Endothelial cell (in vitro differentiated cells): ENCODE measurements around the gene ARHGEF11. TPM values are rescaled to one million over a fixed set of nuclear protein-coding genes. Genes with fewer than 3 reads are reported as not detected.
A peak's percentile ranks its signal among the peaks of the same experiment; 100 is the strongest.

ENCODE experiments used
- DNase-seq: peaks from one replicate; pipeline ENCODE4 v3.0.0; 2021; ENCODE audit warnings: low spot score
- H3K27ac Mint-ChIP-seq: one replicate; pipeline ENCODE4 v1.8.0; 2021; ENCODE audit warnings: mixed read lengths, inconsistent platforms; ENCODE audit not compliant: unreplicated experiment
- H3K27me3 Mint-ChIP-seq: one replicate; pipeline ENCODE4 v1.8.0; 2021; ENCODE audit warnings: mild to moderate bottlenecking, moderate library complexity, mixed read lengths, inconsistent platforms; ENCODE audit not compliant: unreplicated experiment
- H3K36me3 Mint-ChIP-seq: one replicate; pipeline ENCODE4 v1.8.0; 2021; ENCODE audit warnings: mild to moderate bottlenecking, low read depth, mixed read lengths, inconsistent platforms; ENCODE audit not compliant: unreplicated experiment
- H3K4me1 Mint-ChIP-seq: one replicate; pipeline ENCODE4 v1.8.0; 2021; ENCODE audit warnings: mild to moderate bottlenecking, mixed read lengths, inconsistent platforms; ENCODE audit not compliant: unreplicated experiment
- H3K4me3 Mint-ChIP-seq: one replicate; pipeline ENCODE4 v1.8.0; 2021; ENCODE audit warnings: mild to moderate bottlenecking, mixed read lengths, inconsistent platforms; ENCODE audit not compliant: unreplicated experiment
- H3K9me3 Mint-ChIP-seq: one replicate; pipeline ENCODE4 v1.8.0; 2021; ENCODE audit warnings: mixed read lengths, inconsistent platforms; ENCODE audit not compliant: unreplicated experiment
- CTCF ChIP-seq: fragments of 200-600 bp; sonication (generic); IDR thresholded peaks from one replicate; pipeline ENCODE4 v1.5.0; 2021; ENCODE audit warnings: antibody characterized with exemption; ENCODE audit not compliant: unreplicated experiment
- total RNA-seq: library from RNA; stranded (reverse); fragmentation: NEBNext Ultra II Directional; extraction: Animal tissue kit (Norgen Biotek cat#: 25700); gene quantifications from one replicate; pipeline ENCODE4 v1.2.1, GENCODE V29; 2021; ENCODE audit not compliant: unreplicated experiment

ARHGEF11 gene
- total RNA-seq, 1 donor from 2014 or later, result 48.4 TPM

- Mint-ChIP-seq H3K4me3 (peak within 1 kb of the TSS; percentile 90), H3K27ac (peak within 1 kb of the TSS; percentile 36), H3K9me3 (no peaks in the 10 kb centered on the region), H3K36me3 (peaks cover 12% of the 10 kb centered on the region), H3K4me1 (peaks cover 52% of the 10 kb centered on the region), H3K27me3 (peaks cover 26% of the 10 kb centered on the region)
- DNase-seq, result peak; percentile 72
- peak; percentile 33 for TF ChIP-seq CTCF
Observed at GRCh38 chr1:156893048-156893953, 152.2 kb downstream of the ARHGEF11 start, which contains the start of gene PEAR1. TSS of gene PEAR1 (plus strand) at chr1:156893718. CDS start at chr1:156903927, 10,209 bp downstream.

- peaks cover 22% of the 10 kb centered on the region for H3K27me3 Mint-ChIP-seq
Observed at GRCh38 chr1:156892190-156893047, 153.1 kb downstream of the ARHGEF11 start.

DNA sequence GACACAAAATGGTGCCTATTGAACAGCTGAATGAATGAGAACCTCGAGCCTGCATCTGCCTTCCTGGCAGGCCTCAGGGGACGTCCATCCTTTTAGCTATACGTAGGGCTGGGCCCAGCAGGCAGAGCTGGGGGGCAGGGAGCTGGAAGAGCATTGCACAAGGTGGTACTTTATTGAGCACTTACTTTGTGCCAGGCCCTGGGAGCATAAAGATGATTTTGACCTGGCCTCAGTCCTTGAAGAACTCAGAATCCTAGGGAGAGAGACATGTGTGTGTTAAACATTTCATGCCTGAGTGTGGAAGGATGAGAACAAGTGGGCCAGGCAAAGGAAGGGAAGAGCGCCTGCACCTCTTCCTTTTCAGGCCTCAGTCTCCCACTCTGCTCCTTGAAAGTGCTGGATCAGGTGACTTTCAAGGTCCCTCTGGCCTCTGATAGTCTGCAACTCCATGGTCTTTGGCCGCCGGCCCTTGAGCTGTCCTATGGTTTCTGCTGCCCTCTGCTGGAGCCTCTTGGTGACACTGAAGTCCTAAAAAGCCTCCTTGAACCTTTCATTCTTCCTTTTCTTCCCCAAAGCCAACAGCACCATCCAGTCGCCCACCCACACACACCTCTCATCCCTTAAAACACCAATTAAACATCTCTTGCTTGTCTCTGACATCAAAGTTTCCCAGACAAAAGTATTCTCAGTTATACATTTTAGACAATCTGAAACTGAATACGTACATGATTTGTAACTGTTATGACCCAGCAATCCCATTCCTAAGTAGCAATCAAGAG is 155.6 kb downstream of the ARHGEF11 start:
- H3K4me1 Mint-ChIP-seq, result peaks cover 31% of the 10 kb centered on the region
- peaks cover 26% of the 10 kb centered on the region for H3K27me3 Mint-ChIP-seq
- TF ChIP-seq CTCF, result peak; percentile 66
- H3K27ac Mint-ChIP-seq, result no peak overlapping the region
- peak; percentile 83 for DNase-seq
- no peaks in the 10 kb centered on the region for H3K9me3 Mint-ChIP-seq
- H3K36me3 Mint-ChIP-seq, result peaks cover 7% of the 10 kb centered on the region
- peak overlapping the region; percentile 11 for H3K4me3 Mint-ChIP-seq

More at GRCh38 chr1:156892190-156893047, 153.1 kb downstream of the ARHGEF11 start:
- DNase-seq, result peak; percentile 99
- no peaks in the 10 kb centered on the region for H3K9me3 Mint-ChIP-seq
- H3K27ac Mint-ChIP-seq, result no peak overlapping the region
- peak overlapping the region; percentile 80 for H3K4me3 Mint-ChIP-seq
- peak; percentile 65 for TF ChIP-seq CTCF
- peaks cover 43% of the 10 kb centered on the region for H3K4me1 Mint-ChIP-seq
- peaks cover 12% of the 10 kb centered on the region for H3K36me3 Mint-ChIP-seq

GRCh38 chr1:156887734-156888133 is 157.8 kb downstream of the ARHGEF11 start:
- no peak for DNase-seq
- Mint-ChIP-seq H3K9me3 (no peaks in the 10 kb centered on the region), H3K27me3 (peaks cover 28% of the 10 kb centered on the region), H3K4me3 (no peak overlapping the region), H3K27ac (no peak overlapping the region), H3K36me3 (peaks cover 11% of the 10 kb centered on the region), H3K4me1 (peaks cover 30% of the 10 kb centered on the region)
- no peak for TF ChIP-seq CTCF
